ENCODE results near the gene ZNF283. TPM values are rescaled to one million over a fixed set of nuclear protein-coding genes. Genes with fewer than 3 reads are reported as not detected.

The ZNF283 gene
- total and polyA plus RNA-seq, 4 donors = 0.65 to 6.4 (median 2.9) TPM

- Histone ChIP-seq H3K9ac (ENCODE audit: low read depth in 1 of 2, low read length in 2 of 2) (no peak overlapping the region), H3K9me3 (ENCODE audit: control insufficient read depth in 4 of 4, low read length in 3 of 4) (peaks cover 0 to 7% (median 4%) of the 10 kb centered on the region in 4 donors), H3K27me3 (ENCODE audit: control insufficient read depth in 4 of 4, insufficient read depth in 4 of 4, low read length in 3 of 4) (peaks cover 0 to 8% (median 1%) of the 10 kb centered on the region in 4 donors), H3K4me1 (ENCODE audit: control insufficient read depth in 4 of 4, insufficient read depth in 4 of 4, low read length in 3 of 4) (peaks cover 2 to 9% (median 5%) of the 10 kb centered on the region in 4 donors), H3K36me3 (ENCODE audit: control insufficient read depth in 4 of 4, insufficient read depth in 3 of 4, low read depth in 1 of 4, low read length in 3 of 4) (no peaks in the 10 kb centered on the region), H3K27ac (ENCODE audit: low read depth in 1 of 2, low read length in 2 of 2) (no peak overlapping the region), H3K4me3 (ENCODE audit: low read depth in 1 of 3, low read length in 3 of 3) (peak overlapping the region in 1 of 3 donors; percentile 41)
- WGBS = 52% methylated on average over 5 of the region's 5 CpGs
- no peak for TF ChIP-seq HNF4A (conservative IDR thresholded peaks at IDR 0.05)
- no peak for DNase-seq (ENCODE audit: low spot score)
Observed at GRCh38 chr19:43798026-43798545, 29.0 kb upstream of the ZNF283 start.

- no peaks in the 10 kb centered on the region for H3K36me3 ChIP-seq (ENCODE audit: control insufficient read depth in 4 of 4, insufficient read depth in 3 of 4, low read depth in 1 of 4, low read length in 3 of 4)
- peaks cover 2 to 9% (median 5%) of the 10 kb centered on the region in 4 donors for H3K4me1 ChIP-seq (ENCODE audit: control insufficient read depth in 4 of 4, insufficient read depth in 4 of 4, low read length in 3 of 4)
- no peak overlapping the region for H3K27ac ChIP-seq (ENCODE audit: low read depth in 1 of 2, low read length in 2 of 2)
- H3K9me3 ChIP-seq (ENCODE audit: control insufficient read depth in 4 of 4, low read length in 3 of 4) = peaks cover 0 to 7% (median 4%) of the 10 kb centered on the region in 4 donors
- H3K4me3 ChIP-seq (ENCODE audit: low read depth in 1 of 3, low read length in 3 of 3) = peak overlapping the region; percentile 30 to 47 (median 41)
- TF ChIP-seq TAF1 (conservative IDR thresholded peaks at IDR 0.05) (no peak), RAD21 (IDR thresholded peaks at IDR 0.05) (no peak), REST (IDR thresholded peaks at IDR 0.05) (no peak), NR2F2 (IDR thresholded peaks at IDR 0.05) (no peak), ATF3 (IDR thresholded peaks at IDR 0.05) (no peak), CTCF (IDR thresholded peaks at IDR 0.05; ENCODE audit: low read depth, low read length, missing input control) (no peak), HNF4G (IDR thresholded peaks at IDR 0.05) (no peak), ZBTB33 (IDR thresholded peaks at IDR 0.05) (no peak), JUND (IDR thresholded peaks at IDR 0.05) (no peak), EGR1 (IDR thresholded peaks at IDR 0.05; ENCODE audit: low read depth in 2 of 2) (no peak), HNF4A (conservative IDR thresholded peaks at IDR 0.05) (no peak)
- H3K9ac ChIP-seq (ENCODE audit: low read depth in 1 of 2, low read length in 2 of 2) = no peak overlapping the region
- WGBS = 14% methylated on average over 70 of the region's 70 CpGs
- peaks cover 0 to 8% (median 1%) of the 10 kb centered on the region in 4 donors for H3K27me3 ChIP-seq (ENCODE audit: control insufficient read depth in 4 of 4, insufficient read depth in 4 of 4, low read length in 3 of 4)
- DNase-seq (ENCODE audit: low spot score) = no peak
Observed at GRCh38 chr19:43798546-43799409, 28.3 kb upstream of the ZNF283 start.
